CMK (cell line): ENCODE data around the gene MRPS2.

Experiments used
- DNase-seq: peaks from one replicate; pipeline ENCODE4 v3.0.0-alpha.2; 2010; ENCODE audit warnings: low read depth

The MRPS2 gene

GRCh38 chr9:135480940-135481310, 19.6 kb upstream of the MRPS2 start:
- DNase-seq, result no peak

GRCh38 chr9:135482015-135482754, 18.3 kb upstream of the MRPS2 start:
- no peak for DNase-seq

- DNase-seq, result no peak
Measured at GRCh38 chr9:135484460-135485277, 15.8 kb upstream of the MRPS2 start.

- no peak for DNase-seq
Measured at GRCh38 chr9:135485385-135485784, 15.1 kb upstream of the MRPS2 start.

GRCh38 chr9:135485832-135486231, 14.7 kb upstream of the MRPS2 start:
- DNase-seq, result no peak

- no peak for DNase-seq
Measured at GRCh38 chr9:135486267-135487065, 14.0 kb upstream of the MRPS2 start.

- no peak for DNase-seq
Measured at GRCh38 chr9:135487281-135488012, 13.0 kb upstream of the MRPS2 start.

- DNase-seq, result no peak
Measured at GRCh38 chr9:135488013-135488330, 12.5 kb upstream of the MRPS2 start.

- no peak for DNase-seq
Measured at GRCh38 chr9:135488527-135488926, 12.0 kb upstream of the MRPS2 start.

GRCh38 chr9:135489188-135489906, 11.1 kb upstream of the MRPS2 start:
- no peak for DNase-seq

GRCh38 chr9:135490166-135490870, 10.2 kb upstream of the MRPS2 start:
- DNase-seq, result no peak

- DNase-seq, result no peak
Measured at GRCh38 chr9:135490980-135491464, 9.5 kb upstream of the MRPS2 start.

GRCh38 chr9:135491764-135492163, 8.7 kb upstream of the MRPS2 start:
- DNase-seq, result no peak

GRCh38 chr9:135492886-135493669, 7.4 kb upstream of the MRPS2 start:
- DNase-seq, result no peak

- DNase-seq, result no peak
Measured at GRCh38 chr9:135494791-135495559, 5.5 kb upstream of the MRPS2 start.

GRCh38 chr9:135498381-135499126, 1.9 kb upstream of the MRPS2 start:
- no peak for DNase-seq

GRCh38 chr9:135499326-135500070, 984 bp upstream of the MRPS2 start:
- DNase-seq, result no peak
